ENCODE data around the gene CRYBA4.

The CRYBA4 gene

GRCh38 chr22:26679003-26679629 is 57.4 kb downstream of the CRYBA4 start:
- peaks cover 7% of the 10 kb centered on the region for H3K4me1 ChIP-seq (ENCODE audit: insufficient read depth, insufficient read length)
- DNase-seq (ENCODE audit: low read depth, low spot score), result peak; percentile 63
- H3K36me3 ChIP-seq (ENCODE audit: insufficient read depth, insufficient read length, low read length), result peaks cover 10% of the 10 kb centered on the region
- H3K9me3 ChIP-seq (ENCODE audit: insufficient read depth, low read length), result no peaks in the 10 kb centered on the region
- no peaks in the 10 kb centered on the region for H3K27me3 ChIP-seq (ENCODE audit: insufficient read depth, insufficient read length)
- TF ChIP-seq YY1 (IDR thresholded peaks at IDR 0.05; ENCODE audit: insufficient read depth, insufficient read length), result no peak
- TF ChIP-seq ZNF274 (IDR thresholded peaks at IDR 0.05; ENCODE audit: low read depth, low read length), result no peak
- TF ChIP-seq SUZ12 (IDR thresholded peaks at IDR 0.05; ENCODE audit: extremely low read depth, insufficient read depth, insufficient read length), result no peak
- no peak overlapping the region for H3K4me3 ChIP-seq (ENCODE audit: insufficient read length, low read depth)
- no peak overlapping the region for H3K9ac ChIP-seq (ENCODE audit: insufficient read length, low read depth)

All from NT2/D1 (cell line).